GM12878 (cell line): Measurements from ENCODE around the gene ITM2C. TPM values are rescaled to one million over a fixed set of nuclear protein-coding genes. Genes with fewer than 3 reads are reported as not detected.
A peak's percentile ranks its signal among the peaks of the same experiment; 100 is the strongest.

Experiments used
- CEBPB ChIP-seq, 2 experiments: fragments of 150-350 bp in 1 of 2; IDR thresholded peaks; 2 replicates each; pipeline ENCODE4 v1.6.1; 2012 to 2014; ENCODE audit warnings: low read depth in 2 of 2, low read length in 2 of 2, borderline replicate concordance in 1 of 2, inconsistent platforms in 1 of 2
- CHD4 ChIP-seq: fragments of 200-600 bp; sonication (generic); IDR thresholded peaks from 2 replicates; pipeline ENCODE4 v1.6.1; 2016; ENCODE audit warnings: mild to moderate bottlenecking
- CREM ChIP-seq: IDR thresholded peaks from 2 replicates; pipeline ENCODE4 v1.6.1; 2014; ENCODE audit warnings: antibody characterized with exemption, low read depth
- CUX1 ChIP-seq: IDR thresholded peaks from 2 replicates; pipeline ENCODE4 v1.6.1; 2012; ENCODE audit warnings: improper control_type of control experiment, low read depth, low read length; ENCODE audit not compliant: insufficient replicate concordance
- HDAC6 ChIP-seq: fragments of 200-600 bp; sonication (generic); IDR thresholded peaks from one replicate; pipeline ENCODE4 v1.8.0; 2017; ENCODE audit warnings: antibody characterized with exemption; ENCODE audit not compliant: unreplicated experiment
- LARP7 ChIP-seq: fragments of 450-650 bp; IDR thresholded peaks from 2 replicates; pipeline ENCODE4 v1.6.1; 2017; ENCODE audit warnings: mild to moderate bottlenecking
- NBN ChIP-seq: fragments of 450-650 bp; IDR thresholded peaks from 2 replicates; pipeline ENCODE4 v1.6.1; 2016
- NFXL1 ChIP-seq: fragments of 450-650 bp; IDR thresholded peaks from 2 replicates; pipeline ENCODE4 v1.6.1; 2017; ENCODE audit warnings: antibody characterized with exemption, mild to moderate bottlenecking, borderline replicate concordance
- NFYA ChIP-seq: IDR thresholded peaks from 2 replicates; pipeline ENCODE4 v1.6.1; 2011; ENCODE audit warnings: low read depth, mild to moderate bottlenecking, low read length, improper control_type of control experiment, borderline replicate concordance
- SIX5 ChIP-seq: IDR thresholded peaks from 2 replicates; pipeline ENCODE4 v1.6.1; 2011; ENCODE audit warnings: mild to moderate bottlenecking, low read depth, low read length, moderate library complexity; ENCODE audit not compliant: severe bottlenecking
- SP1 ChIP-seq: IDR thresholded peaks from one replicate; pipeline ENCODE4 v1.6.1; 2011; ENCODE audit warnings: low read depth, low read length
- SRF ChIP-seq, 2 experiments: IDR thresholded peaks; 2 replicates each; pipeline ENCODE4 v1.6.1; 2011; ENCODE audit warnings: low read depth in 2 of 2, low read length in 2 of 2, mild to moderate bottlenecking in 1 of 2, moderate library complexity in 1 of 2
- STAT3 ChIP-seq: IDR thresholded peaks from 2 replicates; pipeline ENCODE4 v1.6.1; 2011; ENCODE audit warnings: low read depth, low read length, improper control_type of control experiment
- TAF1 ChIP-seq: IDR thresholded peaks from 2 replicates; pipeline ENCODE4 v1.6.1; 2011; ENCODE audit warnings: mild to moderate bottlenecking, low read depth, low read length, borderline replicate concordance
- YY1 ChIP-seq: IDR thresholded peaks from 2 replicates; pipeline ENCODE4 v1.6.1; 2011; ENCODE audit warnings: low read depth, mild to moderate bottlenecking, low read length
- ZBTB33 ChIP-seq: fragments of 450-650 bp; IDR thresholded peaks from 2 replicates; pipeline ENCODE4 v1.6.1; 2017; ENCODE audit warnings: mild to moderate bottlenecking
- ZNF217 ChIP-seq: fragments of 450-650 bp; IDR thresholded peaks from 2 replicates; pipeline ENCODE4 v1.6.1; 2017; ENCODE audit warnings: antibody characterized with exemption, mild to moderate bottlenecking
- ZSCAN29 ChIP-seq: fragments of 450-650 bp; IDR thresholded peaks from 2 replicates; pipeline ENCODE4 v1.6.1; 2017; ENCODE audit warnings: mild to moderate bottlenecking, moderate library complexity
- polyA plus RNA-seq, 11 experiments: library from polyadenylated mRNA; depleted of rRNA in 4 of 11; unstranded in 6 of 11; stranded (reverse) in 5 of 11; fragments of >200 nt; fragmentation: Nextera tagmentation in 4 of 11; fragmentation: Illumina TruSeq in 1 of 11; extraction: Ambion mirVana in 4 of 11; extraction: Trizol in 1 of 11; gene quantifications; 1 replicate in 1 of 11; 2 replicates in 10 of 11; pipeline versions ENCODE4 v1.2.1 to v1.2.3, GENCODE V29; 2011 to 2016; ENCODE audit warnings: inconsistent platforms in 2 of 11, missing spikeins in 2 of 11, low read depth in 1 of 11
- total RNA-seq, 4 experiments: library from RNA; depleted of rRNA in 3 of 4; stranded (reverse); fragments of >200 nt in 3 of 4; fragmentation: Illumina TruSeq in 1 of 4; extraction: Trizol in 1 of 4; gene quantifications; 2 replicates each; pipeline versions ENCODE4 v1.2.1 to v1.2.3, GENCODE V29; 2013 to 2021
- TF ChIP-seq, protein P1 (sequence below): fragments of 450-650 bp; formaldehyde crosslinking; IDR thresholded peaks from 2 replicates; pipeline ENCODE4 v1.4.0; 2022; ENCODE audit warnings: mild to moderate bottlenecking, moderate library complexity
- TF ChIP-seq, protein P2 (sequence below): IDR thresholded peaks from 2 replicates; pipeline ENCODE4 v1.6.1; 2012; ENCODE audit warnings: low read length, inconsistent platforms

The ITM2C gene
- total and polyA plus RNA-seq, 10 of the 15 experiments (the other 5 are each of a cell fraction or from before 2014, with no cell fraction given), result 5.4 to 195 (median 149) TPM

DNA sequence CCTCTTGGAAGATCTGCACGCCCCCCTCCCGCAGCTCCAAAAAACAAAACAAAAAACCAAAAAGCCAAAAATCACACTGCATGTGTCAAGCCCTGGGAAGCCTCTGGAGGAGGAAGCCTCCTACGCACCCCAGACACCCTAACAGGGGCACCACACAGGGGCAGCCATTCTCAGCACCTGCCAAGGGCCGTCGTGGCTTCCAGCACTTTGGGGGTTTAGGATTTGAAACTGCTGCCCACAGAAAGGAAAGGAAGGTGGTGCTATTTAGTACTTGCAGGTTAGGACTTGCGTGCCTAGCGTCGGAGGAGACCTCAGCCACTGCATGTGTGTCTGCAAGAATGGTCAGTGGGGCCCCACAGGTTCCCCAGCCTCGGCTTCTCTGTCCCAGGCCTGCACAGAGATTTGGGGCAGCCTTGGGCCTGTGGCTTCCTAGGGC is 60.7 kb downstream of the ITM2C start (continued):
- TF ChIP-seq ZBTB33 (no peak), LARP7 (no peak), NFYA (no peak), NBN (no peak), SIX5 (no peak), NFXL1 (no peak), ZNF217 (no peak), SRF (IDR thresholded peaks at IDR 0.05; ENCODE audit: low read depth in 2 of 2, low read length in 2 of 2) (0 out of 4 replicates have a peak, but pooled peaks of 1 of the 2 experiments have one; percentile 36), YY1 (peak; percentile 76), TAF1 (no peak), ZSCAN29 (no peak), CUX1 (no peak), STAT3 (no peak), CEBPB (IDR thresholded peaks at IDR 0.05; ENCODE audit: borderline replicate concordance in 1 of 2, low read depth in 2 of 2, low read length in 2 of 2) (no peak), HDAC6 (no peak), CHD4 (no peak), SP1 (no peak), CREM (no peak)
- TF ChIP-seq, protein P1, sequence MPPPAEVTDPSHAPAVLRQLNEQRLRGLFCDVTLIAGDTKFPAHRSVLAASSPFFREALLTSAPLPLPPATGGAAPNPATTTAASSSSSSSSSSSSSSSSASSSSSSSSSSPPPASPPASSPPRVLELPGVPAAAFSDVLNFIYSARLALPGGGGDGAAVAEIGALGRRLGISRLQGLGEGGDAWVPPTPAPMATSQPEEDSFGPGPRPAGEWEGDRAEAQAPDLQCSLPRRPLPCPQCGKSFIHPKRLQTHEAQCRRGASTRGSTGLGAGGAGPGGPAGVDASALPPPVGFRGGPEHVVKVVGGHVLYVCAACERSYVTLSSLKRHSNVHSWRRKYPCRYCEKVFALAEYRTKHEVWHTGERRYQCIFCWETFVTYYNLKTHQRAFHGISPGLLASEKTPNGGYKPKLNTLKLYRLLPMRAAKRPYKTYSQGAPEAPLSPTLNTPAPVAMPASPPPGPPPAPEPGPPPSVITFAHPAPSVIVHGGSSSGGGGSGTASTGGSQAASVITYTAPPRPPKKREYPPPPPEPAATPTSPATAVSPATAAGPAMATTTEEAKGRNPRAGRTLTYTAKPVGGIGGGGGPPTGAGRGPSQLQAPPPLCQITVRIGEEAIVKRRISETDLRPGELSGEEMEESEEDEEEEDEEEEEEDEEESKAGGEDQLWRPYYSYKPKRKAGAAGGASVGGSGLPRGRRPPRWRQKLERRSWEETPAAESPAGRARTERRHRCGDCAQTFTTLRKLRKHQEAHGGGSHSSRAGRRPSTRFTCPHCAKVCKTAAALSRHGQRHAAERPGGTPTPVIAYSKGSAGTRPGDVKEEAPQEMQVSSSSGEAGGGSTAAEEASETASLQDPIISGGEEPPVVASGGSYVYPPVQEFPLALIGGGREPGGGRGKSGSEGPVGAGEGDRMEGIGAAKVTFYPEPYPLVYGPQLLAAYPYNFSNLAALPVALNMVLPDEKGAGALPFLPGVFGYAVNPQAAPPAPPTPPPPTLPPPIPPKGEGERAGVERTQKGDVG (CRISPR knock-in tag), result no peak
- TF ChIP-seq, protein P2, sequence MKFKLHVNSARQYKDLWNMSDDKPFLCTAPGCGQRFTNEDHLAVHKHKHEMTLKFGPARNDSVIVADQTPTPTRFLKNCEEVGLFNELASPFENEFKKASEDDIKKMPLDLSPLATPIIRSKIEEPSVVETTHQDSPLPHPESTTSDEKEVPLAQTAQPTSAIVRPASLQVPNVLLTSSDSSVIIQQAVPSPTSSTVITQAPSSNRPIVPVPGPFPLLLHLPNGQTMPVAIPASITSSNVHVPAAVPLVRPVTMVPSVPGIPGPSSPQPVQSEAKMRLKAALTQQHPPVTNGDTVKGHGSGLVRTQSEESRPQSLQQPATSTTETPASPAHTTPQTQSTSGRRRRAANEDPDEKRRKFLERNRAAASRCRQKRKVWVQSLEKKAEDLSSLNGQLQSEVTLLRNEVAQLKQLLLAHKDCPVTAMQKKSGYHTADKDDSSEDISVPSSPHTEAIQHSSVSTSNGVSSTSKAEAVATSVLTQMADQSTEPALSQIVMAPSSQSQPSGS, result no peak
